Chondrocyte (in vitro differentiated cells): ENCODE results near the gene CLCN6. TPM values are rescaled to one million over a fixed set of nuclear protein-coding genes. Genes with fewer than 3 reads are reported as not detected.
A peak's percentile ranks its signal among the peaks of the same experiment; 100 is the strongest.

Source experiments
- DNase-seq: peaks from one replicate; pipeline ENCODE4 v3.0.0; 2021; ENCODE audit warnings: mixed read lengths, low spot score
- H3K27ac Mint-ChIP-seq: one replicate; pipeline ENCODE4 v1.8.0; 2021; ENCODE audit warnings: mild to moderate bottlenecking, moderate library complexity, mixed read lengths; ENCODE audit not compliant: unreplicated experiment
- H3K27me3 Mint-ChIP-seq: 2 replicates; pipeline ENCODE4 v1.8.0; 2021; ENCODE audit warnings: low read depth, mixed read lengths
- H3K36me3 Mint-ChIP-seq: 2 replicates; pipeline ENCODE4 v1.8.0; 2021; ENCODE audit warnings: low read depth, mixed read lengths
- H3K4me1 Mint-ChIP-seq: 2 replicates; pipeline ENCODE4 v1.8.0; 2021; ENCODE audit warnings: low read depth, mild to moderate bottlenecking, mixed read lengths
- H3K4me3 Mint-ChIP-seq: one replicate; pipeline ENCODE4 v1.8.0; 2021; ENCODE audit warnings: mild to moderate bottlenecking, moderate library complexity, mixed read lengths; ENCODE audit not compliant: unreplicated experiment
- H3K9me3 Mint-ChIP-seq: 2 replicates; pipeline ENCODE4 v1.8.0; 2021; ENCODE audit warnings: low read depth, mixed read lengths
- CTCF ChIP-seq: fragments of 200-600 bp; sonication (generic); IDR thresholded peaks from 2 replicates; pipeline ENCODE4 v1.5.0; 2021; ENCODE audit warnings: antibody characterized with exemption, mild to moderate bottlenecking, moderate library complexity
- long read RNA-seq: library from polyadenylated mRNA; stranded (forward); transcript quantifications from one replicate; pipeline ENCODE4 v2.0.0, GENCODE V29; 2021
- total RNA-seq: library from RNA; stranded (reverse); gene quantifications from 3 replicates; pipeline ENCODE4 v1.2.1, GENCODE V29; 2021

CLCN6 gene, protein sequence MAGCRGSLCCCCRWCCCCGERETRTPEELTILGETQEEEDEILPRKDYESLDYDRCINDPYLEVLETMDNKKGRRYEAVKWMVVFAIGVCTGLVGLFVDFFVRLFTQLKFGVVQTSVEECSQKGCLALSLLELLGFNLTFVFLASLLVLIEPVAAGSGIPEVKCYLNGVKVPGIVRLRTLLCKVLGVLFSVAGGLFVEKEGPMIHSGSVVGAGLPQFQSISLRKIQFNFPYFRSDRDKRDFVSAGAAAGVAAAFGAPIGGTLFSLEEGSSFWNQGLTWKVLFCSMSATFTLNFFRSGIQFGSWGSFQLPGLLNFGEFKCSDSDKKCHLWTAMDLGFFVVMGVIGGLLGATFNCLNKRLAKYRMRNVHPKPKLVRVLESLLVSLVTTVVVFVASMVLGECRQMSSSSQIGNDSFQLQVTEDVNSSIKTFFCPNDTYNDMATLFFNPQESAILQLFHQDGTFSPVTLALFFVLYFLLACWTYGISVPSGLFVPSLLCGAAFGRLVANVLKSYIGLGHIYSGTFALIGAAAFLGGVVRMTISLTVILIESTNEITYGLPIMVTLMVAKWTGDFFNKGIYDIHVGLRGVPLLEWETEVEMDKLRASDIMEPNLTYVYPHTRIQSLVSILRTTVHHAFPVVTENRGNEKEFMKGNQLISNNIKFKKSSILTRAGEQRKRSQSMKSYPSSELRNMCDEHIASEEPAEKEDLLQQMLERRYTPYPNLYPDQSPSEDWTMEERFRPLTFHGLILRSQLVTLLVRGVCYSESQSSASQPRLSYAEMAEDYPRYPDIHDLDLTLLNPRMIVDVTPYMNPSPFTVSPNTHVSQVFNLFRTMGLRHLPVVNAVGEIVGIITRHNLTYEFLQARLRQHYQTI
- 20.7 to 22.2 TPM (median 21.7 TPM) in 3 replicates for total RNA-seq
- long read RNA-seq, full-length matches to known transcripts: 10 of 26 reads
- long read RNA-seq, partial matches to known transcripts: 6 of 26 reads
- long read RNA-seq, other reads (novel, unspliced or antisense): 10 of 26 reads

DNA sequence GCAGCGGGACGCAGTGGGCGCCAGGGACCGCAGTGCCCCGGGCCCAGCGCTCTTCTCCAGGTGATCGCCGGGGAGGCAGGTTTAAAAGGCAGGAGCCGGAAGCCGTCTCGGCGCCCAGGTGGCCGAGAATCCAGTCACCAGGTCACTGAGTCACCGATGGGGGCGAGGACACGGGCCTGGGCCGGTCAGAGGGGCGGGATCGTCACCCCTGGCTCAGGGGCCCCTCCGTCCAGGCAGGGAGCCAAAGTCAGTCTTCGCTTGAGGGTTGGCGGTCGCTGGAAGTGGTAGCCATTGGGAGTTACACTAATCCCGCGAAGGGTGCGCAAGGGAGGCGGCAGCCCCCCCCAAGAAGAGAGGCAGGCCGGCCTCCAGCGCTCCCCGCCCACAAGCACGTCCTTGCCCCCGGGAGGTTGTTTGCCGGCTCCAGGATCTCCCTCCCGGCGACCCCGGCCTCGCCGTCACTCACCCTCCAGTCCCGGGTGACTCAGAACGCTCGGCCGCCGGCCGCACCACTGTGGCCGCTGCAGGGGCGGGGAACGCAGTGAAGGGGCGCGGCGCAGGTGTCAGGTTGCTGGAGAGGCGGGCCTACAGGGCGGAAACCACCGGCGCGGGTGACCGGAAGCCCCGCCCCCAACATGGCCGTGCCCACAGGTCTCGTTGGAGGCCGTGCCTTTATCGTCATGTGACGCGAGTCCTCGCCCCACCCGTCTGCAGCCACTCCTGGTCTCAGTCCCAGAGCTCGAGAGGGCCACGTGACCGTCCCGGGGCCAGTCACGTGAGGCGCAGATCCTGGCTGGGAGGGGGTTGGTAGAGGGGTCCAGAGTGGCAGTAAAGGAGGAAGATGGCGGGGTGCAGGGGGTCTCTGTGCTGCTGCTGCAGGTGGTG, at the start of gene CLCN6, which contains the start of gene MTHFR:
CLCN6 (plus strand) TSS at position 770 of the 885 bp plus-strand sequence; CDS start at position 842, 72 bp downstream.
MTHFR (minus strand) TSS at position 543 of the 885 bp plus-strand sequence. CDS start 2,848 bp downstream, outside the sequence.
- peak; percentile 100 for DNase-seq
- Mint-ChIP-seq H3K9me3 (no peaks in the 10 kb centered on the region), H3K36me3 (peaks cover 11% of the 10 kb centered on the region), H3K27me3 (no peaks in the 10 kb centered on the region), H3K27ac (peak within 1 kb of the TSS; percentile 98), H3K4me3 (peak within 1 kb of the TSS; percentile 99), H3K4me1 (peaks cover 67% of the 10 kb centered on the region)
- peak; percentile 12 for TF ChIP-seq CTCF

DNA sequence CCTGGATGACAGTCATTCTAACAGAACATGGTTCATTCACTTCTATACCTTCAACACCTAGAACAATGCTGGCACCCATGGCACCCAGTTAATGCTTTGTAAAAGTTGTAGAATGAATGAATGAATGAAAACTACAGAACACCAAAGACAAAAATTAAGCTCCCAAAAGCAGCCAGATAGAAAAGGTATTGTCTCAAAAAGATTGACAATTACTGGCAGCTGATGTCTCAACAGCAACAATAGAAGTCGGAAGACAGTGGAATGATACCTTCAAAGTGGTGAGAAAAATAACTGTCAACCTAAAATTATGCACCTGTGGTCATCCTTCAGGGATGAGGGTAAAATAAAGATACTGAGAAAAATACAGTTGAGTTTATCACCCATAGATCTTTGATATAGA, 48.9 kb upstream of the CLCN6 start:
- Mint-ChIP-seq H3K4me1 (peaks cover 13% of the 10 kb centered on the region), H3K9me3 (peaks cover 4% of the 10 kb centered on the region), H3K36me3 (peaks cover 3% of the 10 kb centered on the region), H3K4me3 (no peak overlapping the region), H3K27ac (no peak overlapping the region), H3K27me3 (peaks cover 15% of the 10 kb centered on the region)
- no peak for DNase-seq
- no peak for TF ChIP-seq CTCF

DNA sequence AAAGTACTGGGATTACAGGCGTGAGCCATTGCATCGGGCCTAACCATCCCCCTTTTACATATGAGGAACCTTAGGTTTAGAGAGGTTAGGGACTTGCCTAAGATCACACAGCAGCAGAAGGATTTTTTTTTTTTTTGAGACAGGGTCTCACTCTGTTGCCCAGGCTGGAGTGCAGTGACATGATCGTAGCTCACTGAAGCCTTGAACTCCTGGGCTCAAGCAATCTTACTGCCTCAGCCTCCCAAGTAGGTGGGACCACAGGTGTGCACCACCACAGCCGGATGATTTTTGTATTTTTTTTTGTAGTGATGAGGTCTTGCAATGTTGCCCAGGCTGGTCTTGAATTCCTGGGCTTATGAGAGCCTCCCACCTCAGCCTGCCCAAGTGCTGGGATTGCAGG, 46.2 kb upstream of the CLCN6 start:
- no peak for DNase-seq

GRCh38 chr1:11761285-11761684, 44.7 kb upstream of the CLCN6 start:
- Mint-ChIP-seq H3K9me3 (peaks cover 4% of the 10 kb centered on the region), H3K36me3 (peaks cover 3% of the 10 kb centered on the region)

More for the DNA sequence above, 46.2 kb upstream of the CLCN6 start:
- no peak overlapping the region for H3K4me3 Mint-ChIP-seq
- H3K9me3 Mint-ChIP-seq: peaks cover 4% of the 10 kb centered on the region
- peaks cover 3% of the 10 kb centered on the region for H3K36me3 Mint-ChIP-seq
- H3K27ac Mint-ChIP-seq: no peak overlapping the region
- H3K4me1 Mint-ChIP-seq: no peaks in the 10 kb centered on the region
- no peak for TF ChIP-seq CTCF
- peaks cover 24% of the 10 kb centered on the region for H3K27me3 Mint-ChIP-seq

More at GRCh38 chr1:11761285-11761684, 44.7 kb upstream of the CLCN6 start:
- H3K4me1 Mint-ChIP-seq: no peaks in the 10 kb centered on the region
- no peak for DNase-seq
- no peak for TF ChIP-seq CTCF
- no peak overlapping the region for H3K4me3 Mint-ChIP-seq
- no peak overlapping the region for H3K27ac Mint-ChIP-seq
- peaks cover 22% of the 10 kb centered on the region for H3K27me3 Mint-ChIP-seq
